Liver (tissue), 9 donors: ENCODE results near the gene FURIN. TPM values are rescaled to one million over a fixed set of nuclear protein-coding genes. Genes with fewer than 3 reads are reported as not detected.
"Not testable (repeated sequence)": the region's sequence is repeated elsewhere in the genome, so short reads cannot be mapped to it uniquely, and the experiment has no call there.

Experiments
- DNase-seq: peaks from one replicate; pipeline ENCODE4 v3.0.0-alpha.2; 2017; ENCODE audit warnings: low spot score
- H3K27ac ChIP-seq, 2 donors: one replicate each; pipeline ENCODE4 v1.7.0; 2013; ENCODE audit warnings: inconsistent platforms in 2 of 2, low read length in 2 of 2, control low read depth in 1 of 2, low read depth in 1 of 2, mild to moderate bottlenecking in 1 of 2
- H3K27me3 ChIP-seq, 4 donors: one replicate each; pipeline versions ENCODE4 v1.6.1 to v1.7.0; 2013; ENCODE audit warnings: low read length in 3 of 4, inconsistent platforms in 1 of 4, mild to moderate bottlenecking in 1 of 4, moderate library complexity in 1 of 4; ENCODE audit not compliant: control insufficient read depth in 4 of 4, insufficient read depth in 4 of 4
- H3K36me3 ChIP-seq, 4 donors: one replicate each; pipeline versions ENCODE4 v1.6.1 to v1.7.0; 2013; ENCODE audit warnings: low read length in 3 of 4, mild to moderate bottlenecking in 3 of 4, low read depth in 1 of 4, moderate library complexity in 1 of 4; ENCODE audit not compliant: control insufficient read depth in 4 of 4, insufficient read depth in 3 of 4
- H3K4me1 ChIP-seq, 4 donors: one replicate each; pipeline versions ENCODE4 v1.6.1 to v1.7.0; 2013; ENCODE audit warnings: low read length in 3 of 4, mild to moderate bottlenecking in 3 of 4, moderate library complexity in 1 of 4; ENCODE audit not compliant: control insufficient read depth in 4 of 4, insufficient read depth in 4 of 4
- H3K4me3 ChIP-seq, 3 donors: one replicate each; pipeline versions ENCODE4 v1.6.1 to v1.7.0; 2013; ENCODE audit warnings: low read length in 3 of 3, control low read depth in 1 of 3, low read depth in 1 of 3, mild to moderate bottlenecking in 1 of 3
- H3K9ac ChIP-seq, 2 donors: one replicate each; pipeline ENCODE4 v1.7.0; 2013; ENCODE audit warnings: low read length in 2 of 2, mild to moderate bottlenecking in 2 of 2, moderate library complexity in 2 of 2, control low read depth in 1 of 2, low read depth in 1 of 2
- H3K9me3 ChIP-seq, 4 donors: one replicate each; pipeline versions ENCODE4 v1.6.1 to v1.7.0; 2013; ENCODE audit warnings: low read length in 3 of 4; ENCODE audit not compliant: control insufficient read depth in 4 of 4
- ATF3 ChIP-seq: IDR thresholded peaks from 2 replicates; pipeline ENCODE4 v1.6.1; 2016; ENCODE audit warnings: antibody characterized with exemption
- CTCF ChIP-seq: fragments of 150-350 bp; IDR thresholded peaks from 2 replicates; pipeline ENCODE4 v1.5.1; 2017; ENCODE audit warnings: improper control_type of control experiment, low read depth, low read length; ENCODE audit not compliant: missing input control
- EGR1 ChIP-seq, 2 donors: IDR thresholded peaks; 2 replicates each; pipeline ENCODE4 v1.6.1; 2016 to 2018; ENCODE audit warnings: antibody characterized with exemption in 2 of 2, low read depth in 2 of 2
- HNF4G ChIP-seq: IDR thresholded peaks from 2 replicates; pipeline ENCODE4 v1.6.1; 2016; ENCODE audit warnings: antibody characterized with exemption
- JUND ChIP-seq, 2 donors: IDR thresholded peaks; 2 replicates each; pipeline ENCODE4 v1.6.1; 2016; ENCODE audit warnings: antibody characterized with exemption in 2 of 2
- NR2F2 ChIP-seq: IDR thresholded peaks from 2 replicates; pipeline ENCODE4 v1.6.1; 2016; ENCODE audit warnings: antibody characterized with exemption
- RXRA ChIP-seq, 2 donors: IDR thresholded peaks; 2 replicates each; pipeline ENCODE4 v1.6.1; 2017 to 2018; ENCODE audit warnings: antibody characterized with exemption in 2 of 2, mild to moderate bottlenecking in 1 of 2
- YY1 ChIP-seq: IDR thresholded peaks from 2 replicates; pipeline ENCODE4 v1.6.1; 2016; ENCODE audit warnings: antibody characterized with exemption, mild to moderate bottlenecking
- ZBTB33 ChIP-seq: IDR thresholded peaks from 2 replicates; pipeline ENCODE4 v1.6.1; 2016; ENCODE audit warnings: antibody characterized with exemption
- WGBS: extraction: QIAGEN DNeasy Blood & Tissue Kit; methylation state at CpG from one replicate; pipeline ENCODE4 v1.1.7; 2013; 5-methylcytosine and 5-hydroxymethylcytosine counted together
- polyA plus RNA-seq, 2 donors: library from polyadenylated mRNA; stranded (reverse) in 1 of 2; unstranded in 1 of 2; fragments of 200-250 nt in 1 of 2; fragments of >200 nt in 1 of 2; fragmentation: Nextera tagmentation in 1 of 2; extraction: Ambion mirVana in 1 of 2; gene quantifications; one replicate each; pipeline versions ENCODE4 v1.2.1 to v1.2.3, GENCODE V29; 2013 to 2015
- total RNA-seq, 2 donors: library from RNA; depleted of rRNA; stranded (reverse); fragments of >200 nt; gene quantifications; one replicate each; pipeline ENCODE4 v1.2.3, GENCODE V29; 2014
- donor health status: healthy.
- donor health status: healthy.
- donor health status: healthy.
- donor health status: healthy.
- donor health status: healthy.

FURIN gene
- total and polyA plus RNA-seq, 4 donors = 102 to 258 (median 164) TPM

GRCh38 chr15:90922712-90923322 is 54.4 kb downstream of the FURIN start:
- 89% methylated on average over 7 of the region's 7 CpGs for WGBS
- H3K9ac ChIP-seq, DNase-seq, H3K27me3 ChIP-seq, H3K4me3 ChIP-seq, H3K9me3 ChIP-seq, H3K27ac ChIP-seq, H3K4me1 ChIP-seq: not testable (repeated sequence)
- peaks cover 4 to 36% (median 34%) of the 10 kb centered on the region in 4 donors for H3K36me3 ChIP-seq

- TF ChIP-seq RXRA (IDR thresholded peaks at IDR 0.05) (no peak), HNF4G (no peak), JUND (IDR thresholded peaks at IDR 0.05) (no peak), ATF3 (no peak), EGR1 (IDR thresholded peaks at IDR 0.05; ENCODE audit: low read depth in 2 of 2) (no peak), NR2F2 (no peak), ZBTB33 (no peak), YY1 (no peak), CTCF (no peak)
- Histone ChIP-seq H3K27me3 (no peaks in the 10 kb centered on the region), H3K4me3 (no peak overlapping the region), H3K36me3 (peaks cover 0 to 23% (median 19%) of the 10 kb centered on the region in 4 donors), H3K9me3 (no peaks in the 10 kb centered on the region), H3K9ac (no peak overlapping the region), H3K4me1 (peaks cover 0 to 11% (median 2%) of the 10 kb centered on the region in 4 donors), H3K27ac (no peak overlapping the region)
- no peak for DNase-seq
- 92% methylated on average over 5 of the region's 5 CpGs for WGBS
These were observed 56.0 kb downstream of the FURIN start for GRCh38 chr15:90924375-90924774.

- H3K27me3 ChIP-seq, H3K4me3 ChIP-seq, H3K27ac ChIP-seq, H3K9ac ChIP-seq, H3K9me3 ChIP-seq, H3K36me3 ChIP-seq, DNase-seq: not testable (repeated sequence)
- 95% methylated on average over 10 of the region's 10 CpGs for WGBS
- peaks cover 0 to 26% (median 14%) of the 10 kb centered on the region in 4 donors for H3K4me1 ChIP-seq
These were observed 58.4 kb downstream of the FURIN start for GRCh38 chr15:90926766-90927165.

GRCh38 chr15:90928106-90928505 is 59.7 kb downstream of the FURIN start:
- not testable (repeated sequence) for H3K4me3 ChIP-seq, DNase-seq, H3K36me3 ChIP-seq, H3K9me3 ChIP-seq, H3K9ac ChIP-seq, H3K27me3 ChIP-seq, H3K27ac ChIP-seq
- 85% methylated on average over 7 of the region's 7 CpGs for WGBS
- H3K4me1 ChIP-seq = peaks cover 0 to 30% (median 14%) of the 10 kb centered on the region in 4 donors
